ENCODE data around the gene RAB34. TPM values are rescaled to one million over a fixed set of nuclear protein-coding genes. Genes with fewer than 3 reads are reported as not detected.
A peak's percentile ranks its signal among the peaks of the same experiment; 100 is the strongest.

The RAB34 gene
- total and polyA plus RNA-seq, 9 of the 15 experiments (the other 6 are each of a cell fraction or from before 2014, with no cell fraction given), result 0.07 to 3.8 (median 0.46) TPM; not detected in 1

DNA sequence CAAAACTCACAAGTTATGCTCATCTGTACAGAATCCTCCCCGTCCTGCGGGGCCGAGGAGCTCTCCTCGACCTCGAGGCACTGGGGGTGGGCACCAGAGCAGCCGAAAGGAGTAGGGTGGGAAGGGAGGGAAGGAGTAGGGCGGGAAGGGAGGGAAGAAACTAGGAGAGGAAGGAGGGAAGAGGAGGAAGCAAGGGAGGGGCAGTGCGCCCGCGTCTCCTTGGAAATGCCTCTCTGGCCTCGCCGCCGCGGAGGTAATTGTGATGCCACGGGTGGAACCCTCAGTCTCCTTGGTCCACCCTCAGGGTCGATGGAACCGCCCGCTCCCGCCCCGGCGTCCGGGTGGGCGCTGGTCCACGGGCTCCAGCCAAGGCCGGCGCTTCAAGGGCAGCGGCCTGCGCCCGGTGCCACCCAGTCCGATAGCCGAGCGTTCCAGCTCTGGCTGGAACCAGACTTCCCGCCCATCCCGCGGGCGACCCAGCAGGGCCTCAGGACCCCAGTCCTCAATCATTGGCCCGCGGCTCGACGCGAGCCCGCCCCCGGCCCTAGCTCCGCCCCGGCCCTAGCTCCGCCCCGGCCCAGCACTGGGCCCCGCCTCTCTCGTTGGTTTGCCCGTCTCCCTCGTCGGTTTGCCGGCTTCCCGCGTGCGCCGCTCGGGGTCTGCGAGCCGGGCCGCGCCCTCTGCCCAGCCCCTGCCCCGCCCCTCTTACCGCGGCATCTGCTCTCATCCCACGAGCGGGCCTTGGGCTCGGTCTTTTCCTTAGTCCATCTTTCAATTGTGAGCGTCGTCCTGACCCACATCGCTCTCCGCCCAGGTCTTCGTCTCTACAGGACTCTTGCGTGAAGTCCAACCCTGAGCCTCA lies 6.6 kb downstream of the RAB34 start (continued):
- TF ChIP-seq PCBP1 (IDR thresholded peaks at IDR 0.05; ENCODE audit: low read depth, low read length, poor library complexity, severe bottlenecking) (peak; percentile 15), TAF7 (tag; IDR thresholded peaks at IDR 0.05) (0 out of 2 replicates have a peak, but pooled peaks have one; percentile 25), CBFB (CRISPR knock-in tag; IDR thresholded peaks at IDR 0.05) (peak; percentile 80; the same call in 1 of the 2 replicates), ZNF253 (CRISPR knock-in tag; conservative IDR thresholded peaks at IDR 0.05) (no peak), NONO (IDR thresholded peaks at IDR 0.05; ENCODE audit: low read depth in 2 of 2, low read length in 1 of 2) (peak in 1 of 2 experiments; percentile 51; a peak in 2 of 4 replicates), ATF4 (CRISPR knock-in tag; IDR thresholded peaks at IDR 0.05) (0 out of 2 replicates have a peak, but pooled peaks have one; percentile 35), KLF6 (CRISPR knock-in tag; IDR thresholded peaks at IDR 0.05; ENCODE audit: borderline replicate concordance) (peak; percentile 61; the same call in 1 of the 2 replicates), FOSL1 (tag; conservative IDR thresholded peaks at IDR 0.05) (no peak), LCOR (CRISPR knock-in tag; IDR thresholded peaks at IDR 0.05) (0 out of 2 replicates have a peak, but pooled peaks have one; percentile 36), FOXM1 (IDR thresholded peaks at IDR 0.05; ENCODE audit: low read depth) (no peak), FOXM1 (CRISPR knock-in tag; IDR thresholded peaks at IDR 0.05; ENCODE audit: low read depth) (0 out of 2 replicates have a peak, but pooled peaks have one; percentile 52), MAX (CRISPR knock-in tag; IDR thresholded peaks at IDR 0.05) (peak; percentile 95), TSC22D4 (tag; IDR thresholded peaks at IDR 0.05) (no peak), AFF1 (IDR thresholded peaks at IDR 0.05; ENCODE audit: low read depth in 1 of 2, partially characterized antibody in 2 of 2) (no peak), ETV1 (tag; conservative IDR thresholded peaks at IDR 0.05; ENCODE audit: low read depth) (no peak), MEF2D (tag; conservative IDR thresholded peaks at IDR 0.05; ENCODE audit: low read depth) (no peak)
- TF ChIP-seq, protein P1, sequence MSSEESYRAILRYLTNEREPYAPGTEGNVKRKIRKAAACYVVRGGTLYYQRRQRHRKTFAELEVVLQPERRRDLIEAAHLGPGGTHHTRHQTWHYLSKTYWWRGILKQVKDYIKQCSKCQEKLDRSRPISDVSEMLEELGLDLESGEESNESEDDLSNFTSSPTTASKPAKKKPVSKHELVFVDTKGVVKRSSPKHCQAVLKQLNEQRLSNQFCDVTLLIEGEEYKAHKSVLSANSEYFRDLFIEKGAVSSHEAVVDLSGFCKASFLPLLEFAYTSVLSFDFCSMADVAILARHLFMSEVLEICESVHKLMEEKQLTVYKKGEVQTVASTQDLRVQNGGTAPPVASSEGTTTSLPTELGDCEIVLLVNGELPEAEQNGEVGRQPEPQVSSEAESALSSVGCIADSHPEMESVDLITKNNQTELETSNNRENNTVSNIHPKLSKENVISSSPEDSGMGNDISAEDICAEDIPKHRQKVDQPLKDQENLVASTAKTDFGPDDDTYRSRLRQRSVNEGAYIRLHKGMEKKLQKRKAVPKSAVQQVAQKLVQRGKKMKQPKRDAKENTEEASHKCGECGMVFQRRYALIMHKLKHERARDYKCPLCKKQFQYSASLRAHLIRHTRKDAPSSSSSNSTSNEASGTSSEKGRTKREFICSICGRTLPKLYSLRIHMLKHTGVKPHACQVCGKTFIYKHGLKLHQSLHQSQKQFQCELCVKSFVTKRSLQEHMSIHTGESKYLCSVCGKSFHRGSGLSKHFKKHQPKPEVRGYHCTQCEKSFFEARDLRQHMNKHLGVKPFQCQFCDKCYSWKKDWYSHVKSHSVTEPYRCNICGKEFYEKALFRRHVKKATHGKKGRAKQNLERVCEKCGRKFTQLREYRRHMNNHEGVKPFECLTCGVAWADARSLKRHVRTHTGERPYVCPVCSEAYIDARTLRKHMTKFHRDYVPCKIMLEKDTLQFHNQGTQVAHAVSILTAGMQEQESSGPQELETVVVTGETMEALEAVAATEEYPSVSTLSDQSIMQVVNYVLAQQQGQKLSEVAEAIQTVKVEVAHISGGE (CRISPR knock-in tag; IDR thresholded peaks at IDR 0.05), result no peak
